Measurements from ENCODE around the gene MAGEA4.

- TF ChIP-seq POLR2A (IDR thresholded peaks at IDR 0.05; ENCODE audit: low read depth, low read length) (no peak), CTCF (IDR thresholded peaks at IDR 0.05; ENCODE audit: extremely low read depth in 1 of 2, insufficient read depth in 1 of 2, low read depth in 1 of 2, low read length in 2 of 2) (no peak), GATA2 (IDR thresholded peaks at IDR 0.05; ENCODE audit: insufficient read depth, insufficient read length, low read depth, low read length) (no peak), JUN (IDR thresholded peaks at IDR 0.05; ENCODE audit: borderline replicate concordance, insufficient read depth, insufficient read length, low read depth) (no peak), MYC (IDR thresholded peaks at IDR 0.05; ENCODE audit: low read depth, low read length) (no peak)
These were observed 8.6 kb downstream of the MAGEA4 start for GRCh38 chrX:151921292-151921691.
